NCI-H748 (cell line): Measurements from ENCODE around the gene ZNF653.
"Not testable (repeated sequence)": the region's sequence is repeated elsewhere in the genome, so short reads cannot be mapped to it uniquely, and the experiment has no call there.

Source experiments
- DNase-seq: peaks from one replicate; lab custom pipeline; 2025; ENCODE audit not compliant: unreplicated experiment; lab: John Stamatoyannopoulos, UW

The ZNF653 gene

GRCh38 chr19:11481534-11482383 lies 23.9 kb downstream of the ZNF653 start:
- DNase-seq, result peak; percentile 96

DNA sequence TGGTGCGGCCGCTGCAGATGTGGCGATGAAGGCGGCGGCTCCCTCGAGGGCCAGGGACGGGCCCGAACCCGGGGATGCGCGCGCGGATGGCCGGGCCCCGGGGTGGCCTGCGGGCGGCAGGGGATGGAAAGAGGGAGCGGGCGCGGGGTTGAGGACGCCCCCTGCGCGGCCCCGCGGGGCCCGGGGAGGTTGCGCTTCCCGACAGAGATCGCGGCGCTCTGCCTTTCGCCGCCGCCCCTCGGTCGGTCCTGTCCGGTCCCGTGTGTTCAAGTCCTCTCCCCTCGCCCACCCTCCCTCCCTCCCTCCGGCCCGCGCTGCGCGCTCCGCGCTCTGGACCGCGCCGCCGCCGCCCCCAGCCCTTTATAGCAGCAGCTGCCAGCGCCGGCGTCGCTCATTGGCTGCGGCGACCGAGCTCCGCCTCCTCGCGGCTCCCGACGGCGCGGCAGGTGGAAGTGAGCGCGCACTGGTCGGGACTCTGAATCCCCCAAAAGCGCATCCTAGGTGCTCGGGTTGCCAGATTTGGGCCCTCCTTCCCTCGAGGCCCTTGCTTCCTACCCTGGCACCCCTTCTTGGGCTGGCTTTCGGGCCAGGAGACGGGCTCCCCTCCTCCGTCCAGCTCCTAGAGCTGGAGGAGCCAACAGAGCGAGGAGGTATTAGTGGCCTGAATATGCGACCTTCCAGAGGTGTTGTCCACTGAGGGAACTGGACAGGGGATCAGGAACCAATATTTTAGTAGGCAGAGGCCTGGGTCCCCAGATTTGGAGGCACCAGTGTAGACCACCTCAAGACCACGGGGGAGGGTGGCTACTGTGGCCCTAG lies 24.7 kb downstream of the ZNF653 start, which contains the start of gene ELAVL3:
ELAVL3 (minus strand) TSS at position 332 of the 819 bp plus-strand sequence. CDS start 438 bp downstream, outside the sequence.
- DNase-seq, result peak; percentile 79

- peak; percentile 59 for DNase-seq
Observed at GRCh38 chr19:11479898-11480714, 25.5 kb downstream of the ZNF653 start.

GRCh38 chr19:11479090-11479897 lies 26.3 kb downstream of the ZNF653 start:
- DNase-seq, result peak; percentile 82

GRCh38 chr19:11478167-11479089 lies 27.2 kb downstream of the ZNF653 start:
- DNase-seq, result peak; percentile 39

DNA sequence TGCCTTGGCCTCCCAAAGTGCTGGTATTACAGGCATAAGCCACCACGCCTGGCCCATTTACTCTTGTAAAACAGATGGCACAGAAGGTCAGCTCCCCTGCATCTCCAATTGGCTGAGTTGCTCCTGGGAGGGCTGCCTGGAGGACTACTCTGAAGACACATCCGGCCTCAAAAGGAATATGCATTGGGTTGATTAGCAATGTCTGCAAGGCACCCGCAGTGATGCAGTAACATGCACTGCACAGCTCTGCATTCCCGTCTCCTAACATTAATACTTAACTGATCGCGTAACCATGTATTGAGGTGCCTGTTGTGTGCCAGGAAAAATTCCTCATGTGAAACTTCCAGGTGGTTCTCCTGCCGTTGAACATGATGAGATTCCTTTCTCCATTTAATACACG lies 29.8 kb downstream of the ZNF653 start:
- no peak for DNase-seq

DNA sequence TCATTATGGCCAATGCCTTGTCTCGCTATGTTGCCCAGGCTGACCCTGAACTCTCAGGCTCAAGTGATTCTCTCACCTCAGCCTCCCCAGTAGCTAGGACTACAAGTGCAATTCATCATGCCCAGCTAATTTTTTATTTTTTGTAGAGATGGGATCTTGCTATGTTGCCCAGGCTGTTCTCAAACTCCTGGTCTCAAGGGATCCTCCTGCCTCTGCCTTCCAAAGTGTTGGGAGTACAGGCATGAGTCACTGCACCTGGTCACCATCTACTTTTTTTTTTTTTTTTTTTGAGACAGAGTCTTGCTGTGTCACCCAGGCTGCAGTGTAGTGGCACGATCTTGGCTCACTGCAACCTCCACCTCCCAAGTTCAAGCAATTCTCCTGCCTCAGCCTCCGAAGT lies 30.3 kb downstream of the ZNF653 start:
- not testable (repeated sequence) for DNase-seq

- no peak for DNase-seq
Observed at GRCh38 chr19:11473725-11474124, 31.9 kb downstream of the ZNF653 start.

DNA sequence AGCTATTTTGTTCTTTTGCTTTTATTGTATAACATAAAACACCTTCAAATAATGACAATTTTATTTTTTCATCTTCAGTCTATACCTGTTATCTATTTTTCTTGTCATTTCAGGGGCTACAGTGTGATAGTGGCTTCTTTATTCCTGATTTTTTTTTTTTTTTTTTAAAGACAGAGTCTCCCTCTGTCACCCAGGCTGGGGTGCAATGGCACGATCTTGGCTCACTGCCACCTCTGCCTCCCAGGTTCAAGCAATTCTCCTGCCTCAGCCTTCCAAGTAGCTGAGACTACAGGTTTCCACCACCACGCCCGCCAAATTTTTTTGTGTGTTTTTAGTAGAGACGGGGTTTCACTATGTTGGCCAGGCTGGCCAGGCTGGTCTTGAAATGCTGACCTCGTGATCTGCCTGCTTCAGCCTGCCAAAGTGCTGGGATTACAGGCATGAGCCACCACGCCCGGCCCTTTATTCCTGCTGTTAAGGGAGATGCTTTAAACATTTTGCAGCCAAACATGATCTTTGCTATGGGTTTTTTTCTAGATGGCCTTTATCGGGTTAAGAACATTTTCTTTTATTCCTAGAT lies 37.3 kb downstream of the ZNF653 start:
- DNase-seq, result not testable (repeated sequence)

DNA sequence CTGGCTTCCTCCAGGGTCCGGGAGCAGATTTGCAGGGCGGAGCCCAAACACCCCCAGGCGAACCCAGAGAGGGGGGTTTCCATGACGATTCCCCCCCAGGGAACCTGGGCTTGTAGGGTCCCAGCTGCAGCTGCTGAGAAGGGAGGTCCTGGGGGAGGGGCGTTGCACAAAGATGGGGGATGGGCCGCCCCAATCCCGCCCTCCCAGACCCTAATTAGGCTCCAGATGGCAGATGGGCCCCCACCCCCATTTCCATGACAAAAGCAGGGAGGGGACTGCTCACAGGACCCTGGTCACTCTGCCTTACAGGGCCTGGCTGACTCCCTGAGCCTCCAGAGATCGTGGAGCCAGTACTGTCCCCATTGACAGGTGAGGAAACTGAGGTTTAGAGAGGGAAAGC lies 40.0 kb downstream of the ZNF653 start:
- no peak for DNase-seq

- no peak for DNase-seq
Observed at GRCh38 chr19:11464333-11465265, 41.0 kb downstream of the ZNF653 start.

DNA sequence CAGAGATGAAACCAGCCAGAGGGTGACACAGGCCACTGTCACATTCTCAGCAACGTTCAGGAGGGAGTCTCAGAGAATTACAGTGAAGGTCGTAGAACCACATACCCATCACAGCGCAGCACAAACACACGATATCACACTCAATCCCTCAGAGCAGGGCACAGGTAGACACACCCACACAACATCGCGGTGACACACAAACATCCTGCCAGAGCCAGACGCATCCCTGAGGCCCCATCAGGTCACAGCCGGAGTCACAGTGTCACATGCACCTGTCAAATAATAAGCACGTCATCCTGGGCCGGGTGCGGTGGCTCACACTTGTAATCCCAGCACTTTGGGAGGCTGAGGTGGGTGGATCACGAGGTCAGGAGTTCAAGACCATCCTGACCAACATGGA lies 42.2 kb downstream of the ZNF653 start:
- no peak for DNase-seq

GRCh38 chr19:11461453-11461852 lies 44.2 kb downstream of the ZNF653 start:
- no peak for DNase-seq

DNA sequence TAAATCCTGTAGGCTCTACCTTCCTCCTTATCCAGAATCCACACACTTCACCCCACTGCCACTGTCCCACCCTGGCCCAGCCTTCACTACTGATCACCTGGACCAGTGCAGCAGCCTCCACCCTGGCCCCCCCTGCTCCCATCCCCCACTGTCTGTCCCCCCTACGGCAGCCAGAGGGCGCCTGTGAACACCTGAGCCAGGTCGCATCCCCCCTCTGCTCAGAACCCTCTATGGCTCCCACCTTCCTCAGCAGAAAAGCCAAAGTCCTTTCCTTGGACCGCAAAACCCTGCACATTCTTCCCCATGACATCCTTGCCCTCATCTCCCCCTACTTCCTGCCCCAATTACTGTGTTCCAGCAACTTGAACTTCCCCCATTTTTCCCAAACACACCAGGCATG lies 45.4 kb downstream of the ZNF653 start:
- no peak for DNase-seq

DNA sequence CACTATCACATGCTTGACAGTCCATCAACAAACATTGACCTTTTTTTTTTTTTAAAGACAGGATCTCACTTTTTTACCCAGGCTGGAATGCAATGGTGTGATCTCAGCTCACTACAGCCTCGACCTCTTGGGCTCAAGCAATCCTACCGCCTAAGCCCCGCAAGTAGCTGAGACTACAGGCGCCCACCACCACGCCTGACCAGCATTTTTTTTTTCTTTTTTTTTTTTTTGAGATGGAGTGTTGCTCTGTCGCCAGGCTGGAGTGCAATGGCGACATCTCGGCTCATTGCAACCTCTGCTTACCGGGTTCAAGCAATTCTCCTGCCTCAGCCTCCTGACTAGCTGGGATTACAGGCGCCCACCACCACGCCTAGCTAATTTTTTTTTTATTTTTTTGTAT lies 46.7 kb downstream of the ZNF653 start:
- not testable (repeated sequence) for DNase-seq

DNA sequence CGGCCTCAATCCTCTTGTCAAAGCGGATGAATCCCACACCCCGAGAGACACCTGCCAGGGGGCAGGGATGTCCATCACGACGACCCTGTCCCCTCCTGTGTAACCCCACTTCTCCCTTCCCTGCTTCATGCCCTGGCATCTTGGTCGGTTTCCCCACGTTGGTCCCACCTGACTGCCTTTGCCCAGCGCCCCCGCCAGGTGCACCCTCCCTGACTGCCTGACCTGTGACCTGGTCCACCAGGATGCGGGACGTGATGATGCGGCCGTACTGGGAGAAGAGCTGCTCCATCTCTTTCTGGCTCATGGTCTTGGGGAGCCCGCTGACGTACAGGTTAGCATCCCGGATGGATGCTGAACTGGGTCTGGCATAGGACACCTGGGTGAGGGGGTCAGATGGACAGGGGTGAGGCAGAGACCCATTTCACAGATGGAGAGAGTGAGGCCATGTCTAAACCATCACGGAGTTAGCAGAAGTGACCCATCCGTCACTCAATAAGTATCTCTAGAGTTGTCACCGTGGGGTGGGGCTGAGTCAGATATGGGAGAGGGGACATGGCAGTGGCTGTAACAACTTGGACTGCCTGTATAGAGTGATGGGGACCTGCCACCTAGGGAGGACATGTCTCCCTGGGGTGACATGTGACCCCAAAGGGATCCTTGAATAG lies 47.3 kb downstream of the ZNF653 start:
- no peak for DNase-seq

DNA sequence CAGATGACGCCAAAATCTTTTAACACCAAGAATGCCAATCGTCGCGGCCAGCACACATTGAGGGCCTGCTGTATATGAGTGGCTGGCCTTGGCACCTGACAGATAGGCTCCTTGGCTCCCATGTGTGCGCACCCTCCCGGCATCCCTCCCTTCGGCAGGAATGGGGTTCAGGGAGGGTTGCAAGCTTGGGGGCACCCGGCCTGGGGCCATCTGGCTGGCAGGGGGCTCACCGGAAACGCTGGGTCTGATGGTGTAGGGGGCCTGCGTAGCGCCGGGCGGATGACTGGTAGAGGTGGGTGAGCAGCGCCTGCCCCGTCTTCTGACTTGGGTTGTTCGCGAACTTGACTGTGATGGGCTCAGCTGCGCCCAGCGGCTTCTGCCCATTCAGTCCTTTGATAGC lies 47.8 kb downstream of the ZNF653 start:
- no peak for DNase-seq
